Hepatocyte (in vitro differentiated cells): ENCODE data around the gene RGS8. TPM values are rescaled to one million over a fixed set of nuclear protein-coding genes. Genes with fewer than 3 reads are reported as not detected.

ENCODE experiments used
- DNase-seq: peaks from one replicate; pipeline ENCODE4 v3.0.0-alpha.2; 2016; ENCODE audit warnings: low spot score
- H2AFZ ChIP-seq: fragments of 200-600 bp; sonication (generic); 2 replicates; pipeline ENCODE4 v1.6.0; 2016; ENCODE audit warnings: antibody characterized with exemption, mild to moderate bottlenecking
- H3K27ac ChIP-seq: fragments of 200-600 bp; sonication (generic); 2 replicates; pipeline ENCODE4 v1.5.1; 2016; ENCODE audit warnings: mild to moderate bottlenecking
- H3K27me3 ChIP-seq: fragments of 200-600 bp; sonication (generic); 2 replicates; pipeline ENCODE4 v1.6.1; 2016
- H3K36me3 ChIP-seq: fragments of 200-600 bp; sonication (generic); replicated peaks from 2 replicates; pipeline ENCODE4 v1.5.1; 2016; ENCODE audit warnings: low read depth; ENCODE audit not compliant: insufficient read depth
- H3K4me1 ChIP-seq: fragments of 200-600 bp; sonication (generic); 2 replicates; pipeline ENCODE4 v1.5.1; 2016; ENCODE audit warnings: mild to moderate bottlenecking, moderate library complexity; ENCODE audit not compliant: insufficient read depth
- H3K4me2 ChIP-seq: fragments of 200-600 bp; sonication (generic); 2 replicates; pipeline ENCODE4 v1.6.0; 2016
- H3K4me3 ChIP-seq: fragments of 200-600 bp; sonication (generic); 2 replicates; pipeline ENCODE4 v1.5.1; 2016; ENCODE audit warnings: mild to moderate bottlenecking
- H3K79me2 ChIP-seq: fragments of 200-600 bp; sonication (generic); 2 replicates; pipeline ENCODE4 v1.6.0; 2017; ENCODE audit warnings: mild to moderate bottlenecking
- H3K9me2 ChIP-seq: fragments of 200-600 bp; sonication (generic); replicated peaks from 2 replicates; pipeline ENCODE4 v1.6.0; 2017; ENCODE audit warnings: mild to moderate bottlenecking; ENCODE audit not compliant: insufficient read depth
- H3K9me3 ChIP-seq: fragments of 200-600 bp; sonication (generic); 2 replicates; pipeline ENCODE4 v1.5.1; 2016; ENCODE audit warnings: low read depth, mild to moderate bottlenecking
- H4K20me1 ChIP-seq: fragments of 200-600 bp; sonication (generic); 2 replicates; pipeline ENCODE4 v1.6.0; 2016; ENCODE audit warnings: mild to moderate bottlenecking; ENCODE audit not compliant: insufficient read depth, poor library complexity, severe bottlenecking
- EZH2 ChIP-seq: fragments of 200-600 bp; sonication (generic); IDR thresholded peaks from 2 replicates; pipeline ENCODE4 v1.6.1; 2016; ENCODE audit warnings: antibody characterized with exemption, mild to moderate bottlenecking, borderline replicate concordance
- EZH2phosphoT487 ChIP-seq: fragments of 200-600 bp; sonication (generic); IDR thresholded peaks from one replicate; pipeline ENCODE4 v1.6.1; 2018; ENCODE audit warnings: antibody characterized with exemption, mild to moderate bottlenecking, low read depth, moderate library complexity; ENCODE audit not compliant: unreplicated experiment, severe bottlenecking
- WGBS: methylation state at CpG from one replicate; pipeline ENCODE4 v1.1.6; 2016; ENCODE audit warnings: low lambda C conversion rate; ENCODE audit errors: missing lambda C conversion rate; 5-methylcytosine and 5-hydroxymethylcytosine counted together
- polyA plus RNA-seq: library from polyadenylated mRNA; unstranded; fragments of >200 nt; fragmentation: Nextera tagmentation; extraction: Ambion mirVana; gene quantifications from 2 replicates; pipeline ENCODE4 v1.2.1, GENCODE V29; 2016
- total RNA-seq: library from RNA; depleted of rRNA; stranded (reverse); fragments of >200 nt; gene quantifications from 2 replicates; pipeline ENCODE4 v1.2.3, GENCODE V29; 2014
- TF ChIP-seq, protein P1 (sequence below): fragments of 200-600 bp; sonication (generic); IDR thresholded peaks from 2 replicates; pipeline ENCODE4 v1.5.1; 2016; ENCODE audit warnings: antibody characterized with exemption, mild to moderate bottlenecking; ENCODE audit not compliant: poor library complexity

The RGS8 gene
- total and polyA plus RNA-seq, 2 experiments from 2014 or later: not detected

DNA sequence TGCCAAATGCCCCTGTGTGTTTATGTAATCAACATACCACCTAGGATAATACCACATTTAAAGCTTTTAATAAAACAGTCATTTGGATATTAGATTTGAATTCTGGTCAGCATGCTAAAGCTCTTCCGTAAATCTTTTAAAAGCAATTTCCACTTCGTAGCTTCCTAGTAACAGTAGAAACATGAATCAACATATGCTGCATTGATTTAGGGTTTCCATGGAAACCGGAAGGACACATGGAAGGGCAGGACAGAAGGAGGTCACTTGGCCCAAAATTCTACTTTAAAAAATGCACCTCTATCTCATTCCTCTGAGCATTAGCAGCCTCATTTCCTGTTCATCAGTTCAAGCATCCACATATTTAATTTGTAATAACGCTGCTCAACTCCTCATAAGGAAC is 8.1 kb downstream of the RGS8 start:
- Histone ChIP-seq H3K9me2 (no peaks in the 10 kb centered on the region), H4K20me1 (no peaks in the 10 kb centered on the region), H2AFZ (no peak overlapping the region), H3K4me2 (no peak overlapping the region), H3K9me3 (no peaks in the 10 kb centered on the region), H3K79me2 (no peaks in the 10 kb centered on the region), H3K36me3 (no peaks in the 10 kb centered on the region), H3K4me3 (no peak overlapping the region), H3K4me1 (peaks cover 2% of the 10 kb centered on the region), H3K27me3 (no peaks in the 10 kb centered on the region), H3K27ac (no peak overlapping the region)
- TF ChIP-seq, protein P1, sequence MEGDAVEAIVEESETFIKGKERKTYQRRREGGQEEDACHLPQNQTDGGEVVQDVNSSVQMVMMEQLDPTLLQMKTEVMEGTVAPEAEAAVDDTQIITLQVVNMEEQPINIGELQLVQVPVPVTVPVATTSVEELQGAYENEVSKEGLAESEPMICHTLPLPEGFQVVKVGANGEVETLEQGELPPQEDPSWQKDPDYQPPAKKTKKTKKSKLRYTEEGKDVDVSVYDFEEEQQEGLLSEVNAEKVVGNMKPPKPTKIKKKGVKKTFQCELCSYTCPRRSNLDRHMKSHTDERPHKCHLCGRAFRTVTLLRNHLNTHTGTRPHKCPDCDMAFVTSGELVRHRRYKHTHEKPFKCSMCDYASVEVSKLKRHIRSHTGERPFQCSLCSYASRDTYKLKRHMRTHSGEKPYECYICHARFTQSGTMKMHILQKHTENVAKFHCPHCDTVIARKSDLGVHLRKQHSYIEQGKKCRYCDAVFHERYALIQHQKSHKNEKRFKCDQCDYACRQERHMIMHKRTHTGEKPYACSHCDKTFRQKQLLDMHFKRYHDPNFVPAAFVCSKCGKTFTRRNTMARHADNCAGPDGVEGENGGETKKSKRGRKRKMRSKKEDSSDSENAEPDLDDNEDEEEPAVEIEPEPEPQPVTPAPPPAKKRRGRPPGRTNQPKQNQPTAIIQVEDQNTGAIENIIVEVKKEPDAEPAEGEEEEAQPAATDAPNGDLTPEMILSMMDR: no peak
- TF ChIP-seq EZH2 (no peak), EZH2phosphoT487 (no peak)
- 83% methylated on average over 4 of the region's 4 CpGs for WGBS
- DNase-seq: no peak

DNA sequence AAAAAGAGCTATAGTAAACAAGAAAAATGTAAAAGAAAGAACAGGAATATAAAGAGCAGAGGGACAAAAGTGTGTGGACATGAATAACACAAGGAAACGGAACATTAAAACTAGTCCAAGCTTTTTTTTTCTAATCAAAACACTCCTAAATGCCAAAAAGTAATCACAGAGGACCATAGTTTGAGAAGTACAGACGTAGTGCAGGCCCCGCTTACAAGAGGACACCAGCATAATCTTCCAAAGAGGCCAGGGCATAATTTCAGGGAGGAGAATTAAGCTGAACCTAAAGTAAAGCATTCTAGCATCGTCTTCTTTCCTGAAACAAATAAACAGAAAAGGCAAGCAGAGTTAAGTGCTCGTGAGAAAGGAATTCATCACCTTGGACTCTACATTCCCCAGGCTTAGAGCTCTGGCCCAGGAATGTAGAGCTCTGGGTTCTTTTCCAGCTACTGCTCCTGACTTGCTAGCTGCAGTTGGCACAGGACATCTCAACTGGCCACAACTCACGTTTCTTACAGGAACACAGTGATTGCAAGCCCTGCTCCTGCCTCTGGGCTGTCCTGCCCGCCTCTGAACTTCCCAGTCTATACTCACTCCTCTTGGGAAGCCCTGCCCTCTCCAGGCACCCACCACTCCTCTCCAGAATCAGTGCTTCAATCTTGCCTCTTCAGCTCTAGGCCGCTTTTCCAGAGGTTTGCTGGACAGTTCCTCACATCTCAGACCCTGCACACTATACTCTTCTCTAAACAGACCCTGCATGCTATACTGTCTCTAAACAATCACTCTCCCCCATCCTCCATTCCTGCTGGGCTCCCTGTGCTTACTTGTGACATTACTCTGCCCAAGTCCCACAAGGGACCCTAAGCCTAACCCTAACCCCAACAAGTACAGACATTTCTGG is 9.8 kb downstream of the RGS8 start:
- Histone ChIP-seq H3K4me2 (no peak overlapping the region), H3K9me3 (no peaks in the 10 kb centered on the region), H3K36me3 (no peaks in the 10 kb centered on the region), H3K79me2 (no peaks in the 10 kb centered on the region), H4K20me1 (no peaks in the 10 kb centered on the region), H3K9me2 (no peaks in the 10 kb centered on the region), H3K4me3 (no peak overlapping the region), H2AFZ (no peak overlapping the region), H3K4me1 (no peaks in the 10 kb centered on the region), H3K27ac (no peak overlapping the region), H3K27me3 (no peaks in the 10 kb centered on the region)
- TF ChIP-seq EZH2 (no peak), EZH2phosphoT487 (no peak)
- TF ChIP-seq, protein P1: no peak
- WGBS: 50% methylated on average over 8 of the region's 8 CpGs
- DNase-seq: peak; percentile 36

DNA sequence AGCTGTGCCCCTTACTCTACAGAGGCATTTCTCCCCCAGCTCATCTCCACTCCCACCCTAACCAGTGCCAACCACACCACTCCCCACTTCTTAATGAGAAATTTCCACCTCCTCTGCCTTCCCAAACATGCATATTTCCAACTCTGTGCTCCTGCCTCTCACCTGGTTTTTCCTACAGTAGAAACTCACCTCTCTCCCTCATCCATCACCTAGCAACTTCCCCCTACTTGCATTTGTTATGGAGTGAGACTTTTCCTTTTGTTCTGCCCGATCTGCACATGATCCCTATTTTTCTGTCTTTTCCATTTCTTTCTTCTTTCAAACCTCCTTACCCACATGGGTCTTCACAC is 11.9 kb downstream of the RGS8 start:
- Histone ChIP-seq H3K27me3 (no peaks in the 10 kb centered on the region), H3K9me2 (no peaks in the 10 kb centered on the region), H3K79me2 (no peaks in the 10 kb centered on the region), H4K20me1 (no peaks in the 10 kb centered on the region), H3K36me3 (no peaks in the 10 kb centered on the region), H3K9me3 (no peaks in the 10 kb centered on the region), H2AFZ (no peak overlapping the region), H3K4me3 (no peak overlapping the region), H3K4me2 (no peak overlapping the region), H3K27ac (no peak overlapping the region), H3K4me1 (no peaks in the 10 kb centered on the region)
- TF ChIP-seq EZH2 (no peak), EZH2phosphoT487 (no peak)
- TF ChIP-seq, protein P1: no peak
- no peak for DNase-seq
- WGBS: 60% methylated on average over 1 of the region's 1 CpG
